Tibial artery (tissue), 4 donors: ENCODE results near the gene PCARE.

Experiments
- DNase-seq, 2 donors: peaks; one replicate each; pipeline ENCODE4 v3.0.0-alpha.2; 2019
- H3K27ac ChIP-seq, 2 donors: fragments of 200-600 bp; sonication (generic) in 1 of 2; 1 replicate in 1 of 2; 2 replicates in 1 of 2; pipeline ENCODE4 v1.5.1; 2018 to 2019; ENCODE audit warnings: mild to moderate bottlenecking in 1 of 2
- H3K27me3 ChIP-seq, 2 donors: fragments of 200-600 bp; sonication (generic) in 1 of 2; one replicate each; pipeline versions ENCODE4 v1.5.1 to v1.6.0; 2016 to 2019
- H3K36me3 ChIP-seq, 3 donors: fragments of 200-600 bp; sonication (generic) in 2 of 3; one replicate each; pipeline ENCODE4 v1.5.1; 2016 to 2019; ENCODE audit warnings: mild to moderate bottlenecking in 2 of 3
- H3K4me1 ChIP-seq, 4 donors: fragments of 200-600 bp; sonication (generic) in 2 of 4; 1 replicate in 3 of 4; 2 replicates in 1 of 4; pipeline ENCODE4 v1.5.1; 2016 to 2019
- H3K4me3 ChIP-seq, 2 donors: fragments of 200-600 bp; sonication (generic) in 1 of 2; 1 replicate in 1 of 2; 2 replicates in 1 of 2; pipeline ENCODE4 v1.5.1; 2018 to 2019; ENCODE audit warnings: mild to moderate bottlenecking in 2 of 2
- H3K9me3 ChIP-seq, 3 donors: fragments of 200-600 bp; sonication (generic) in 1 of 3; one replicate each; pipeline ENCODE4 v1.5.1; 2016 to 2019
- intact Hi-C: fragments of 100-400 bp; cut with DNase I; formaldehyde crosslinking; loops from one replicate; pipeline ENCODE4 v1.15.0; 2023; ENCODE audit warnings: low total_unique reads
- TF ChIP-seq, protein P1 (sequence below), 2 experiments: fragments of 200-600 bp in 1 of 2; fragments of 450-650 bp in 1 of 2; IDR thresholded peaks; one replicate each; pipeline ENCODE4 v1.5.1; 2017 to 2019; ENCODE audit warnings: antibody characterized with exemption in 2 of 2, mild to moderate bottlenecking in 1 of 2, moderate library complexity in 1 of 2

The PCARE gene

DNA sequence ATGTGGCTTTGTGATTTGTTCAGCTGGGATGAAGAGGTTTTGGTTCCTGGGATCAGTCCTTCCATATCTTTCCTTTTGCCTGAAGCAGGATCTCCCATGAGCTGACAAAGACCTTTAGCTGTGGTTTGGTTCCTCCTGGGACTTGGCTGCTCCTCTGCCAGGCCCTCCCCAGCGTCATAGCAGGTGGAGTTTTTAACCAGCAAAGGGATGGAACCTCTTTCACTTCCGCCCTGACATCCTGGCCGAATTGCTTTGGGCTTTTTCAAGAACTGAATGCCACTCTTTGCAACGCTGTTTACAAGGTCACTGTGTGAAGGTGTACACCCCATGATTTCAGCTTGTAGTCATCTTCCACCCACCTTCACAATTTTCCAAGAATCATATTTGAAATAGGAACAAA is 390 bp downstream of the PCARE start:
- DNase-seq = no peak
- no peaks in the 10 kb centered on the region for H3K4me1 ChIP-seq
- intact Hi-C loops = no loop called here

DNA sequence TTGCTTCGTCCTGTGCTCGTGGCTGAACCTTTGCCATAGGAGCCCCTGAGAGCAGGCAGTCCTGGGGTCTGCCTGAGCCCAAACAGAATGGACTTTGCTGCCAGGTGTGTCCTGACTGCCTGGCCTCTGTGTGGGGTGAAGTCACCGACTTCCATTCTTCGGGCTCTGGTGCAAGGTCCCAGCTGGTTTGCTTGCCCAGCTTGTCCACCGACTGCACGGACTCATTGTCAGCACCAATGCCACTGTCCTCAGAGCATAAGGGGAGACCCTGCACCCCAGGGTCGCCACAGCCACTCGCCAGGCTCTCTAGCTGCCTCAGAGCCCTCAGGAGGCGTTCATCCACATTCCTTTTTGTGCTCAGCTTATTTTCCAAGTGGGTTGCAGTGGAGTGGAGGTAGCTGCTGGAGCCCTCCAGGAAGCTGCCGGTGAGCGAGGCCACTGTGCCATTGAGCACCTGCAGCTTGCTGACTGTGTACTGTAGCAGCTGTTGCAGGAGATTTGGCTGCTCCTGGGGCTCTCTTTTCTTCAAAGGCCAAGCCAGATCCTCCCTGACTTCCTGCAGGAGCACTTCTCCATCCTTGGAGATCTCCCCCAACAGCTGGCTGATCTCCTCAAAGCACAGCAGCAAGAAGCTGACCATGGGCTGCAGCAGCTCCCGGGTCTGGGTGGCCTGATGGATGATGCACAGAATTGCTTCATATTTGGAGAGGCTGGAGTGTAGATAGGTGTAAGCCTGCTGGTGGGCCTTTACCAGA is 1.2 kb downstream of the PCARE start:
- Histone ChIP-seq H3K27ac (no peak overlapping the region), H3K36me3 (no peaks in the 10 kb centered on the region), H3K4me1 (no peaks in the 10 kb centered on the region), H3K4me3 (no peak overlapping the region), H3K27me3 (no peaks in the 10 kb centered on the region), H3K9me3 (no peaks in the 10 kb centered on the region)
- TF ChIP-seq, protein P1, sequence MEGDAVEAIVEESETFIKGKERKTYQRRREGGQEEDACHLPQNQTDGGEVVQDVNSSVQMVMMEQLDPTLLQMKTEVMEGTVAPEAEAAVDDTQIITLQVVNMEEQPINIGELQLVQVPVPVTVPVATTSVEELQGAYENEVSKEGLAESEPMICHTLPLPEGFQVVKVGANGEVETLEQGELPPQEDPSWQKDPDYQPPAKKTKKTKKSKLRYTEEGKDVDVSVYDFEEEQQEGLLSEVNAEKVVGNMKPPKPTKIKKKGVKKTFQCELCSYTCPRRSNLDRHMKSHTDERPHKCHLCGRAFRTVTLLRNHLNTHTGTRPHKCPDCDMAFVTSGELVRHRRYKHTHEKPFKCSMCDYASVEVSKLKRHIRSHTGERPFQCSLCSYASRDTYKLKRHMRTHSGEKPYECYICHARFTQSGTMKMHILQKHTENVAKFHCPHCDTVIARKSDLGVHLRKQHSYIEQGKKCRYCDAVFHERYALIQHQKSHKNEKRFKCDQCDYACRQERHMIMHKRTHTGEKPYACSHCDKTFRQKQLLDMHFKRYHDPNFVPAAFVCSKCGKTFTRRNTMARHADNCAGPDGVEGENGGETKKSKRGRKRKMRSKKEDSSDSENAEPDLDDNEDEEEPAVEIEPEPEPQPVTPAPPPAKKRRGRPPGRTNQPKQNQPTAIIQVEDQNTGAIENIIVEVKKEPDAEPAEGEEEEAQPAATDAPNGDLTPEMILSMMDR (IDR thresholded peaks at IDR 0.05) = no peak
- intact Hi-C loops = no loop called here
- DNase-seq = no peak

More for the DNA sequence above, 390 bp downstream of the PCARE start:
- Histone ChIP-seq H3K27me3 (no peaks in the 10 kb centered on the region), H3K9me3 (no peaks in the 10 kb centered on the region), H3K27ac (no peak overlapping the region), H3K36me3 (no peaks in the 10 kb centered on the region), H3K4me3 (no peak overlapping the region)
- TF ChIP-seq, protein P1 (IDR thresholded peaks at IDR 0.05) = no peak

DNA sequence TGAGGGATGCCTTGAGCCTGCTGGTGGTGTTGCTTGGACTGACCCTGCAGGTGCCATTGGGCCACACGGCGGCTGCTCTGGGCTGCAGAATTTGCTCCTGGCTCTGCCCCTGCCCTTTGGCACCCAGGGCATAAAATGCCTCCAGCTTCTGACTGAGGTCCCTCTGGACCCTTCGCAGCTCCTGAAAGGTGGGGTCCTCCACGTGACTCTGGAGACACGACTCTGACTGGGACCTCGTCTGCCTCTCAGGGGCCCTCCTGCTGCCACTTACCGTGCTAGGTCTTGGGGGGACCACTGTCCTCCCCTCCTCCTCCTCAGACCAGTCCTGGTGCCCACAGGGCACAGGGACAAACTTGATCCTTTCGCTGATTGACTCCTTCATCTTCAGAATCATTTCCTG is 2.1 kb downstream of the PCARE start:
- no peaks in the 10 kb centered on the region for H3K9me3 ChIP-seq
- intact Hi-C loops = no loop called here
- H3K27ac ChIP-seq = no peak overlapping the region

DNA sequence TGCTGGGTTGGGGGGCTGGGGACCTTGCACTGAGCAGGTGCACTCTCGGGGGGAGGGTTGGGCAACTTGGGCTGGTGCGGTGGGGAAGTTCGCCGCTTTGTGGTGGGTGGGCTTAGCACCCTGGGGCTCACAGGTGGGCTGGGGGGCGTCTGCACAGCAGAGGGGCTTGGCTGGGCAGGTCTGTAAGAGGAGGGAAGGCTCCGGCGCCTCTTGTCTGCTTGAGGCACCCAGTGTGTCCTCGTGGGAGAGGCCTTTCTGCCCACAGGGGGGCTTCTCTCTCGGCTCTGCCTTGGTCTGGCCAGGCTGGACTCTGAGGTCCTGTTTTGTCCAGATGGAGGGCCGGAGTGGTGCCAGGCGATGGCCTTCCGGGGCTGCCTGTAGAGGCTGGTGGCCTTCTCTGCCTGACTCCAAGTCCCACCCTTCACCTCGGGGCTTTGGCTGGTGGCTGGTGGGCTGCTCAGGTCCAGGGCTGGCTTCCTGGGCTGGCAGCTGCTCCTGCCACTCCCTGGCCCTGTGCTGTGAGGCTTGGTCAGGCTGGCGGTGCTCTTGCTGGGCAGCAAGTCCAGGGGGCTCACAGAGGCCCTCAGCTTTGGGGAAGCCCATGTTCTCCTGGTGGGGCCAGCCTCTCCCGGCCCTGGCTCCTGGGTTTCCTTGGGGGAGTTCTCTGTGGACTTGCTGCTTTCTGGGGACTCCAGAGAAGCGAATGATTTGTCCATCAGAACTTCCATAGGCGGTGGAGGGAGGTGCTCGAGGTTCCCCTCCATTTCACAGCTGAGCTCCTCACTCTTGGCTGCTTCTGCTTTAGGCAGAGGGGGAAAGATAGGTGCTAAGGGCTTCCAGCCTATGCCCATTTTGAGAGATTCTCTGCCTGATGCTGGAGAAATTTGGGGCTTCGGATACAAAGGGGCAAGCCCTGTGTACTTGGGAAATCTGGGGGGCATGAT is 3.0 kb downstream of the PCARE start:
- DNase-seq = no peak
- TF ChIP-seq, protein P1 (IDR thresholded peaks at IDR 0.05) = no peak
- intact Hi-C loops = no loop called here

More for the DNA sequence above, 2.1 kb downstream of the PCARE start:
- Histone ChIP-seq H3K36me3 (no peaks in the 10 kb centered on the region), H3K4me1 (no peaks in the 10 kb centered on the region), H3K27me3 (no peaks in the 10 kb centered on the region), H3K4me3 (no peak overlapping the region)
- TF ChIP-seq, protein P1 (IDR thresholded peaks at IDR 0.05) = no peak
- DNase-seq = no peak

DNA sequence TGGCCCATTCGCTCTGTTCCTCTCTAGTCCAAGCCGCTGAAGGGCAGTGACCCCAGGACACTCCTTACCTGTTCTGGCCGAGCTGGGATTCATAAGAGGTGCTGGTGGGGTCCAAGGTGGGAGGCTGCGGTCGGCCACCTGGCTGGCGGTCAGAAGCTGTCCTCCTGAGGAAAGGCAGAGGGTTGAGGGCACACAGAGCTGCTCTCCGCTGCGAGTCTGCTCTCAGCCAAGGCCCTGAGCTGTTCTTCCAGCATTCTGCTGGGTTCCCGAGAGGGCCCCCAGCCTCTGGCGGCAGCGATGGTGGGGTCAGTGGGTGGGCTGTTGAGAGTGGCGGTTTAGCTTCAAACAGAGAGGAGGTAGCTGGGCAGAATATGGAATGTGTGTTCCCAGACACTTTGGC is 3.8 kb downstream of the PCARE start:
- H3K27ac ChIP-seq = no peak overlapping the region
- no peak for DNase-seq
- intact Hi-C loops = no loop called here
- H3K4me1 ChIP-seq = peaks cover 0 to 13% (median under 1%) of the 10 kb centered on the region in 4 donors
- H3K9me3 ChIP-seq = no peaks in the 10 kb centered on the region
- no peaks in the 10 kb centered on the region for H3K27me3 ChIP-seq
- H3K4me3 ChIP-seq = no peak overlapping the region
- H3K36me3 ChIP-seq = no peaks in the 10 kb centered on the region
- TF ChIP-seq, protein P1 (IDR thresholded peaks at IDR 0.05) = no peak

More for the DNA sequence above, 3.0 kb downstream of the PCARE start:
- no peaks in the 10 kb centered on the region for H3K9me3 ChIP-seq
- no peaks in the 10 kb centered on the region for H3K27me3 ChIP-seq
- H3K4me3 ChIP-seq = no peak overlapping the region
- H3K36me3 ChIP-seq = no peaks in the 10 kb centered on the region
- H3K27ac ChIP-seq = no peak overlapping the region
- peaks cover 0 to 5% (median 0%) of the 10 kb centered on the region in 4 donors for H3K4me1 ChIP-seq
